ENCODE measurements around the gene ADCK2.
"Not testable (repeated sequence)": the region's sequence is repeated elsewhere in the genome, so short reads cannot be mapped to it uniquely, and the experiment has no call there.

Gene ADCK2

GRCh38 chr7:140646931-140647647 is 25.7 kb upstream of the ADCK2 start:
- no peak for DNase-seq

- no peak for DNase-seq
Observed at GRCh38 chr7:140649556-140650205, 23.1 kb upstream of the ADCK2 start.

GRCh38 chr7:140650367-140650766 is 22.4 kb upstream of the ADCK2 start:
- no peak for DNase-seq

- DNase-seq = no peak
Observed at GRCh38 chr7:140653319-140654108, 19.2 kb upstream of the ADCK2 start.

- DNase-seq = no peak
Observed at GRCh38 chr7:140654109-140654387, 18.7 kb upstream of the ADCK2 start.

GRCh38 chr7:140654661-140655060 is 18.1 kb upstream of the ADCK2 start:
- no peak for DNase-seq

- no peak for DNase-seq
Observed at GRCh38 chr7:140655511-140656408, 17.0 kb upstream of the ADCK2 start.

- no peak for DNase-seq
Observed at GRCh38 chr7:140656548-140657515, 15.9 kb upstream of the ADCK2 start.

- DNase-seq = no peak
Observed at GRCh38 chr7:140657891-140658290, 14.9 kb upstream of the ADCK2 start.

- DNase-seq = no peak
Observed at GRCh38 chr7:140659856-140660255, 12.9 kb upstream of the ADCK2 start.

GRCh38 chr7:140661124-140661523 is 11.6 kb upstream of the ADCK2 start:
- no peak for DNase-seq

- not testable (repeated sequence) for DNase-seq
Observed at GRCh38 chr7:140662938-140663337, 9.8 kb upstream of the ADCK2 start.

- DNase-seq = no peak
Observed at GRCh38 chr7:140667476-140667875, 5.3 kb upstream of the ADCK2 start.

GRCh38 chr7:140668641-140669040 is 4.1 kb upstream of the ADCK2 start:
- no peak for DNase-seq

- DNase-seq = no peak
Observed at GRCh38 chr7:140669352-140669751, 3.4 kb upstream of the ADCK2 start.

GRCh38 chr7:140669862-140670261 is 2.9 kb upstream of the ADCK2 start:
- DNase-seq = not testable (repeated sequence)

GRCh38 chr7:140670343-140670935 is 2.3 kb upstream of the ADCK2 start:
- DNase-seq = no peak

GRCh38 chr7:140671966-140672365 is 779 bp upstream of the ADCK2 start:
- no peak for DNase-seq

- DNase-seq = no peak
Observed at GRCh38 chr7:140673063-140673773, 473 bp downstream of the ADCK2 start.

GRCh38 chr7:140673774-140674155 is 1.0 kb downstream of the ADCK2 start:
- no peak for DNase-seq

GRCh38 chr7:140674356-140674800 is 1.6 kb downstream of the ADCK2 start:
- no peak for DNase-seq

Measured in KG1 (cell line).